Subcutaneous abdominal adipose tissue (tissue), 5 donors: ENCODE results near the gene OXLD1.

Experiments used
- H3K27ac ChIP-seq: one replicate; pipeline ENCODE4 v1.7.0; 2013; ENCODE audit warnings: low read depth, mild to moderate bottlenecking, inconsistent platforms, low read length, moderate library complexity
- H3K27me3 ChIP-seq, 5 donors: one replicate each; pipeline ENCODE4 v1.7.0; 2013; ENCODE audit warnings: low read length in 5 of 5, inconsistent platforms in 1 of 5; ENCODE audit not compliant: control insufficient read depth in 5 of 5, insufficient read depth in 4 of 5
- H3K36me3 ChIP-seq, 5 donors: one replicate each; pipeline ENCODE4 v1.7.0; 2013; ENCODE audit warnings: low read length in 5 of 5; ENCODE audit not compliant: control insufficient read depth in 5 of 5, insufficient read depth in 5 of 5
- H3K4me1 ChIP-seq, 5 donors: one replicate each; pipeline ENCODE4 v1.7.0; 2013; ENCODE audit warnings: low read length in 5 of 5, mild to moderate bottlenecking in 3 of 5, moderate library complexity in 1 of 5; ENCODE audit not compliant: control insufficient read depth in 5 of 5, insufficient read depth in 5 of 5
- H3K4me3 ChIP-seq, 5 donors: one replicate each; pipeline ENCODE4 v1.7.0; 2013; ENCODE audit warnings: low read length in 5 of 5, low read depth in 1 of 5
- H3K9ac ChIP-seq, 5 donors: one replicate each; pipeline ENCODE4 v1.7.0; 2013; ENCODE audit warnings: low read length in 5 of 5, mild to moderate bottlenecking in 4 of 5, moderate library complexity in 3 of 5
- H3K9me3 ChIP-seq, 5 donors: one replicate each; pipeline ENCODE4 v1.7.0; 2013; ENCODE audit warnings: low read length in 5 of 5; ENCODE audit not compliant: control insufficient read depth in 5 of 5
- donor health status: healthy.
- donor health status: healthy.
- donor health status: healthy.
- donor health status: healthy.
- donor health status: healthy.

The OXLD1 gene

GRCh38 chr17:81655378-81656117 lies 10.9 kb downstream of the OXLD1 start:
- H3K27me3 ChIP-seq: peaks cover 0 to 14% (median 3%) of the 10 kb centered on the region in 5 donors
- H3K4me3 ChIP-seq: no peak overlapping the region
- H3K9me3 ChIP-seq: no peaks in the 10 kb centered on the region
- peaks cover 0 to 37% (median 29%) of the 10 kb centered on the region in 5 donors for H3K4me1 ChIP-seq
- H3K9ac ChIP-seq: peak overlapping the region in 1 of 5 donors; percentile 13
- no peaks in the 10 kb centered on the region for H3K36me3 ChIP-seq
- H3K27ac ChIP-seq: no peak overlapping the region

DNA sequence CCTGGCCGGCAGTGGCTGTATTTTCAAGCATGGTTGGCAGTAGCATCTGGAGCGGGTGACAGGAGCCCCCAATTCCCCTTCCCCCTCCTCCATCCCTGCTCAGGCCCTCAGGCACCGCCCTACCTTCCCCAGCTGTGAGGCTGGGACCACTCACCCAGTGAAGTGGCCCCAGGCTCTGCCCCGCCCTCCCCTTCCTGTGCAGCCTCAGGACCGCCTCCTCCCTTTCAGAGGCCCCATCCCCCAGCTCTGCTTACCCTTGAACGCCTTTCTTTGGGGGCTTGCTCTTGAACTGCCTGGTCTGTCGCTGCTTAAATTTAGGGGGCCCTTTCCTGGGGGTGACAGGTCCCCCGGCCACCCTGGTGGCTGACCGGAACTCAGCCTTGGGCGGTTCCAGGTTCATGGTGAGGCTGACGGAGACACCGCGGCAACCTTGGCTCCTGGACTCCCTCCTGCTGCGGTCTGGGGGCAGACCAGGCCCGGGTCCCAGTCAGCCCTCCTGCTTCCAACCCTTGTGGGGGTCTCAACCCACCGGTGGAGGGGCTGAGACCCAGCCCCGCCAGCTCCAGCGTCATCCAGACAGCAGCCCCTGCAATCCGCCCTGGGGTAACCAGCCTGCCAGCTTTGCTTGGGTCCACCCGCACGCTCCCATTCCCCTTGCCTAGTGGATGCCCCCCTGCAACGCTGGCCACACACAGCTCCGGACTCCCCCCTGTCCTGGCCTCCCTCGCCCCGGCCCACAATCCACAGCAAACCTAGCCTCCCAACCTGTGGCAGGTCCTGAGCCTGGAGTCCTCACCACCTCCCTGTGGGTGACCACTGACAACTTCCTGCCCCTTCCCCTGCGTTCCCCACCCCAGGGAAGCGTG lies 13.3 kb downstream of the OXLD1 start:
- H3K27ac ChIP-seq: no peak overlapping the region
- peaks cover 3 to 23% (median 20%) of the 10 kb centered on the region in 5 donors for H3K27me3 ChIP-seq
- H3K4me3 ChIP-seq: peak overlapping the region in 1 of 5 donors; percentile 13
- peak overlapping the region in 1 of 5 donors; percentile 43 for H3K9ac ChIP-seq
- H3K4me1 ChIP-seq: peaks cover 0 to 29% (median 21%) of the 10 kb centered on the region in 5 donors
- peaks cover 0 to 4% (median 0%) of the 10 kb centered on the region in 5 donors for H3K9me3 ChIP-seq
- H3K36me3 ChIP-seq: no peaks in the 10 kb centered on the region

GRCh38 chr17:81651692-81652091 lies 14.7 kb downstream of the OXLD1 start:
- Histone ChIP-seq H3K9ac (no peak overlapping the region), H3K4me3 (no peak overlapping the region), H3K27me3 (peaks cover 16 to 33% (median 29%) of the 10 kb centered on the region in 5 donors), H3K9me3 (peaks cover 0 to 4% (median 0%) of the 10 kb centered on the region in 5 donors), H3K4me1 (peaks cover 0 to 28% (median 19%) of the 10 kb centered on the region in 5 donors), H3K27ac (no peak overlapping the region), H3K36me3 (no peaks in the 10 kb centered on the region)

DNA sequence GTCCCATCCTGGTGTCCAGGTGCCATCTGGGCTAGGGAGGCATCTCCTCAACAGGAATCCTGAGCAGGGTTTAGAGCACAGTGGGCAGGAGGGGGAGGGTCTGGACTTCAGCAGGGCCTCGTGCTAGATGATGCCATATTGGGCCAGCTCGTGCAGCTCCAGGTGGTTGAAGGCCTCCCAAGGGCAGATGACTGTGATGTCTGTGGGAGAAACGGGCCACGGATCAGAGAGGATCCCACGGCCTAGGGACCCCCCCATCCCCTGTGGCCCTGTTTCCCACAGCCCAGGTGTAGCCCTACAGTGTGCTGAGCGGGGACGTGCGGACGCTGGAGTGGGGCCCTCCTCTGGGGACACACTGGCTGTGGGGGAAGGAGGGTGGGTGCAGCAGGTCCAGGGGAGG lies 15.5 kb downstream of the OXLD1 start:
- no peak overlapping the region for H3K27ac ChIP-seq
- peaks cover 16 to 33% (median 29%) of the 10 kb centered on the region in 5 donors for H3K27me3 ChIP-seq
- H3K9ac ChIP-seq: no peak overlapping the region
- H3K4me1 ChIP-seq: peaks cover 0 to 22% (median 19%) of the 10 kb centered on the region in 5 donors
- peaks cover 0 to 4% (median 0%) of the 10 kb centered on the region in 5 donors for H3K9me3 ChIP-seq
- H3K4me3 ChIP-seq: no peak overlapping the region
- no peaks in the 10 kb centered on the region for H3K36me3 ChIP-seq

DNA sequence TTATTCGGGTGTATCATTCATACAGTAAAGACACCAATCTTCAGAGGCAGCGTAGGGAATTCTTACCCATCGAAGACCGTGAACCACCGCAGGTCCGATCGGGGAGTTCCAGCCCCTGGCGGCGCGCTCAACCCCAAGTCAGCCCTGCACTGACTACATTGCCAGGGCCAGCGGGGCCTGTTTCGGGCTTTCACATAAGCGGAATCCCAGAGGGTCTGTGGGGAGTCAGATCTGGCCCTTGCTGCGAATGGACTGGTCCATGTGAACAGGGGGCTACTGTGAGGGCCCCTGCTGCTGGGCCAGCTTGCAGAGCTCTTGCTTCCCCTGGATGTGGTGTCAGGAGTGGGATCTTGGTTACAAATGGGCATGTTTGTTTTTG lies 17.7 kb downstream of the OXLD1 start:
- no peak overlapping the region for H3K27ac ChIP-seq
- H3K4me3 ChIP-seq: no peak overlapping the region
- H3K36me3 ChIP-seq: peaks cover 0 to 4% (median 3%) of the 10 kb centered on the region in 5 donors
- peaks cover 0 to 4% (median 0%) of the 10 kb centered on the region in 5 donors for H3K9me3 ChIP-seq
- peaks cover 0 to 12% (median 9%) of the 10 kb centered on the region in 5 donors for H3K4me1 ChIP-seq
- H3K27me3 ChIP-seq: peaks cover 16 to 33% (median 29%) of the 10 kb centered on the region in 5 donors
- H3K9ac ChIP-seq: no peak overlapping the region

DNA sequence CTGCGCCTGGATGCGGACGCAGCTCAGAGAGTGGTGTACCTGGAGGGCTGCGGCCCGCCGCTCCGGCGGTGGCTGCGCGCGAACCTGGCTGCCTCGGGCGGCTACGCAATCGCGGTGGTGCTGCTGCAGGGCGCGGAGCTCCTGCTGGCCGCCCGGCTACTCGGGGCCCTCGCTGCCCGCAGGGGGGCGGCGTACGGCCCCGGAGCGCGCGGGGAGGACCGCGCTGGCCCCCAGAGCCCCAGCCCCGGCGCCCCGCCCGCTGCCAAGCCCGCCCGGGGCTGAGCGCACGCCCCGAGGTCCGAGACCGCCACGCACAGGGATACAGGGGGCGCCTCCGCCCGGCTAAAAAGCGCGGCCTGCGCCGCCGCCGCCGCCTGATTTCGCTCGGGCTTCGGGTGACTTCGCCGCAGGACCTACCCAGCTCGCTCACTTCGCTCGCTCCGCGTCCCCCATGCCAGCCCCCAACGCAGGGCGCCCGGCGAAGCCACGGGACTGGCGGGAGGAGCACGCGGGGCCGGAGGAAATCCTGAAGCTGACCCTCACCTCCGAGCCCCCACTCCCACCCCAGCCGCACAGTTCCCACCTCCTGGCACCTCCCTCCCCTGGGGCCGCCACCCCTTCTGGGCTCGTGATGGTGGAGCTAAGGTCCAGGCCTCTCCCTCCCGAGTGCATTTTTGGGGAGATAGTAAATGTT lies 18.2 kb downstream of the OXLD1 start:
- no peak overlapping the region for H3K9ac ChIP-seq
- no peak overlapping the region for H3K27ac ChIP-seq
- H3K27me3 ChIP-seq: peaks cover 16 to 33% (median 29%) of the 10 kb centered on the region in 5 donors
- H3K4me3 ChIP-seq: no peak overlapping the region
- H3K4me1 ChIP-seq: peaks cover 0 to 12% (median 9%) of the 10 kb centered on the region in 5 donors
- peaks cover 0 to 4% (median 0%) of the 10 kb centered on the region in 5 donors for H3K9me3 ChIP-seq
- H3K36me3 ChIP-seq: peaks cover 0 to 4% (median 3%) of the 10 kb centered on the region in 5 donors

DNA sequence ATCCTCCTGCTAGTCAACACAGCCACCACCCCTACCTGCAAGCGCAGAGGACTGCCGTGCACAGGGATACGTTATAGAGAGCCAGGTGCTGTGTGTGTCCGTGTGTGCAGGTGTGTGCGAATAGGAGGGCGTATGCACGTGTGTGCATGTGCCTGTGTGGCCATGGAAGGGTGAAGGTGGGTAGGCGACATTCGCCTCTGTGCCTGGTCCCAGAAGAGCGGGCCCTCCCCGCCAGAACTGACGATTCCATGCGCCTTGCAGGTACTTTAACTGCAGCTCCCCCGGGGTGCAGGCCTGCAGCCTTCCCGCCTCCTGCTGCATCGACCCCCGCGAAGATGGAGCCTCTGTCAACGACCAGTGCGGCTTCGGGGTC lies 18.8 kb downstream of the OXLD1 start:
- H3K4me1 ChIP-seq: peaks cover 0 to 12% (median 9%) of the 10 kb centered on the region in 5 donors
- H3K27ac ChIP-seq: no peak overlapping the region
- no peak overlapping the region for H3K9ac ChIP-seq
- H3K4me3 ChIP-seq: no peak overlapping the region
- peaks cover 0 to 4% (median 3%) of the 10 kb centered on the region in 5 donors for H3K36me3 ChIP-seq
- peaks cover 16 to 33% (median 29%) of the 10 kb centered on the region in 5 donors for H3K27me3 ChIP-seq
- peaks cover 0 to 4% (median 0%) of the 10 kb centered on the region in 5 donors for H3K9me3 ChIP-seq

- Histone ChIP-seq H3K27me3 (peaks cover 16 to 33% (median 29%) of the 10 kb centered on the region in 5 donors), H3K9ac (no peak overlapping the region), H3K4me3 (no peak overlapping the region), H3K4me1 (peaks cover 0 to 18% (median 9%) of the 10 kb centered on the region in 5 donors), H3K9me3 (peaks cover 0 to 4% (median 0%) of the 10 kb centered on the region in 5 donors), H3K36me3 (peaks cover 0 to 4% (median 3%) of the 10 kb centered on the region in 5 donors), H3K27ac (no peak overlapping the region)
Measured at GRCh38 chr17:81646869-81647600, 19.4 kb downstream of the OXLD1 start.
